Measurements from ENCODE around the gene MED12L.

Gene MED12L

GRCh38 chr3:151210676-151211381 lies 125.4 kb downstream of the MED12L start:
- no peak overlapping the region for H3K27ac ChIP-seq (ENCODE audit: extremely low read depth, low read depth, low read length)
- no peak overlapping the region for H3K4me3 ChIP-seq (ENCODE audit: low read depth, low read length)
- ChIA-PET POLR2A (no interaction called here), CTCF (interaction anchor here (0.6 to 0.9 kb wide), 4 partner anchors 32 to 375 kb away, joined by 3 to 4 read pairs (median 3); no protein-coding TSS in a partner anchor)
- no peaks in the 10 kb centered on the region for H3K4me1 ChIP-seq (ENCODE audit: control insufficient read depth, insufficient read depth, low read length)
- H3K36me3 ChIP-seq (ENCODE audit: control insufficient read depth in 2 of 2, insufficient read depth in 1 of 2, low read length in 2 of 2) = no peaks in the 10 kb centered on the region
- H3K9me3 ChIP-seq (ENCODE audit: control insufficient read depth, insufficient read depth, low read depth, low read length) = no peaks in the 10 kb centered on the region
- TF ChIP-seq ZNF580 (tag by site-specific recombination; IDR thresholded peaks at IDR 0.05) (no peak), ZNF621 (tag by site-specific recombination; IDR thresholded peaks at IDR 0.05) (no peak), MEIS1 (CRISPR knock-in tag; IDR thresholded peaks at IDR 0.05; ENCODE audit: borderline replicate concordance) (no peak), ZFP3 (tag by site-specific recombination; IDR thresholded peaks at IDR 0.05; ENCODE audit: low read depth) (no peak), ZNF776 (tag by site-specific recombination; IDR thresholded peaks at IDR 0.05; ENCODE audit: borderline replicate concordance) (no peak), ZNF155 (tag by site-specific recombination; IDR thresholded peaks at IDR 0.05) (no peak), PRDM2 (tag by site-specific recombination; IDR thresholded peaks at IDR 0.05; ENCODE audit: borderline replicate concordance) (no peak), ZNF785 (tag by site-specific recombination; IDR thresholded peaks at IDR 0.05) (no peak), ZFP69B (tag by site-specific recombination; IDR thresholded peaks at IDR 0.05) (no peak), ZNF426 (tag by site-specific recombination; IDR thresholded peaks at IDR 0.05) (no peak), ZSCAN4 (tag by site-specific recombination; IDR thresholded peaks at IDR 0.05) (no peak), ZNF692 (tag by site-specific recombination; IDR thresholded peaks at IDR 0.05) (no peak), ZNF362 (tag by site-specific recombination; IDR thresholded peaks at IDR 0.05) (no peak), ZNF623 (tag by site-specific recombination; IDR thresholded peaks at IDR 0.05) (no peak), ZNF133 (tag by site-specific recombination; IDR thresholded peaks at IDR 0.05) (no peak), PATZ1 (tag by site-specific recombination; IDR thresholded peaks at IDR 0.05) (no peak), ZNF768 (tag by site-specific recombination; IDR thresholded peaks at IDR 0.05) (no peak), ZNF335 (tag by site-specific recombination; conservative IDR thresholded peaks at IDR 0.05) (no peak)

All from HEK293 (cell line).